ENCODE data around the gene BABAM2. TPM values are rescaled to one million over a fixed set of nuclear protein-coding genes. Genes with fewer than 3 reads are reported as not detected.

BABAM2 gene
- total RNA-seq, 2 donors from 2014 or later, result 36.4 to 40.9 TPM

DNA sequence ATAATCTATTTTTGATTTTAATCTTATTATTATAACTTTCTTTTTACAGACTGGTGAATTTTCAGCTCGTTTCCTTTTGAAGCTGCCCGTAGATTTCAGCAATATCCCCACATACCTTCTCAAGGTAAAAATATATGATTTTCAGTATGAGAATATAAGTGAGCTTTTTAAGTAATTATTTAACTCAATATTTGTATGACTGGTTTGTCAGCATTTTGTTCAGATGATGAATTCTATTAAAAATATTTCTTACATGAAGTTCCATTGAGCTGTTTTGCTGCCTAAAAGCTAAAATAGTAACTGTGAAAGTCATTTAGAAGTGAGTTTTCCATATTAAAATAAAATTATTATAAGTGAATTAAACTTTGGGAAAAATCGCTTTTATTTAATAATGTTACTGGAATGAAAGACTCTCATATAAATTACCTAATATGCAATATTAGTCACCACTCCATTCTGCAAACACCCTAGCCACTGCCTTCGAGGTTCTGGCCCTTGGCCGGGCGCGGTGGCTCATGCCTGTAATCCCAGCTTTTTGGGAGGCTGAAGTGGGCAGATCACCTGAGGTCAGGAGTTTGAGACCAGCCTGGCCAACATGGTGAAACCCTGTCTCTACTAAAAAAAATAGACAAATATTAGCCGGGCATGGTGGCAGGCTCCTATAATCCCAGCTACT, 155.3 kb downstream of the BABAM2 start:
- Mint-ChIP-seq H3K9me3 (no peaks in the 10 kb centered on the region), H3K27me3 (ENCODE audit: insufficient read depth) (no peaks in the 10 kb centered on the region), H3K36me3 (ENCODE audit: low read depth) (no peaks in the 10 kb centered on the region), H3K27ac (no peak overlapping the region), H3K4me1 (no peaks in the 10 kb centered on the region), H3K4me3 (no peak overlapping the region)
- Histone ChIP-seq H3K27me3 (ENCODE audit: control insufficient read depth, insufficient read depth, low read length, poor library complexity, severe bottlenecking) (no peaks in the 10 kb centered on the region), H3K36me3 (ENCODE audit: control insufficient read depth, insufficient read depth, low read length) (no peaks in the 10 kb centered on the region), H3K9ac (ENCODE audit: extremely low read depth, low read length, poor library complexity, severe bottlenecking) (no peak overlapping the region), H3K9me3 (ENCODE audit: control insufficient read depth, low read length) (no peaks in the 10 kb centered on the region), H3K4me1 (ENCODE audit: control insufficient read depth, insufficient read depth, low read length) (no peaks in the 10 kb centered on the region), H3K27ac (ENCODE audit: low read depth, low read length) (no peak overlapping the region), H3K4me3 (ENCODE audit: low read length) (no peak overlapping the region)
- no peak for DNase-seq
- WGBS, 2 experiments (ENCODE audit: insufficient coverage in 1 of 2, insufficient read length in 1 of 2), result 88 to 94% methylated on average over 1 to 5 of the region's 8 CpGs
- TF ChIP-seq, protein P1, sequence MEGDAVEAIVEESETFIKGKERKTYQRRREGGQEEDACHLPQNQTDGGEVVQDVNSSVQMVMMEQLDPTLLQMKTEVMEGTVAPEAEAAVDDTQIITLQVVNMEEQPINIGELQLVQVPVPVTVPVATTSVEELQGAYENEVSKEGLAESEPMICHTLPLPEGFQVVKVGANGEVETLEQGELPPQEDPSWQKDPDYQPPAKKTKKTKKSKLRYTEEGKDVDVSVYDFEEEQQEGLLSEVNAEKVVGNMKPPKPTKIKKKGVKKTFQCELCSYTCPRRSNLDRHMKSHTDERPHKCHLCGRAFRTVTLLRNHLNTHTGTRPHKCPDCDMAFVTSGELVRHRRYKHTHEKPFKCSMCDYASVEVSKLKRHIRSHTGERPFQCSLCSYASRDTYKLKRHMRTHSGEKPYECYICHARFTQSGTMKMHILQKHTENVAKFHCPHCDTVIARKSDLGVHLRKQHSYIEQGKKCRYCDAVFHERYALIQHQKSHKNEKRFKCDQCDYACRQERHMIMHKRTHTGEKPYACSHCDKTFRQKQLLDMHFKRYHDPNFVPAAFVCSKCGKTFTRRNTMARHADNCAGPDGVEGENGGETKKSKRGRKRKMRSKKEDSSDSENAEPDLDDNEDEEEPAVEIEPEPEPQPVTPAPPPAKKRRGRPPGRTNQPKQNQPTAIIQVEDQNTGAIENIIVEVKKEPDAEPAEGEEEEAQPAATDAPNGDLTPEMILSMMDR (conservative IDR thresholded peaks at IDR 0.05), result no peak

DNA sequence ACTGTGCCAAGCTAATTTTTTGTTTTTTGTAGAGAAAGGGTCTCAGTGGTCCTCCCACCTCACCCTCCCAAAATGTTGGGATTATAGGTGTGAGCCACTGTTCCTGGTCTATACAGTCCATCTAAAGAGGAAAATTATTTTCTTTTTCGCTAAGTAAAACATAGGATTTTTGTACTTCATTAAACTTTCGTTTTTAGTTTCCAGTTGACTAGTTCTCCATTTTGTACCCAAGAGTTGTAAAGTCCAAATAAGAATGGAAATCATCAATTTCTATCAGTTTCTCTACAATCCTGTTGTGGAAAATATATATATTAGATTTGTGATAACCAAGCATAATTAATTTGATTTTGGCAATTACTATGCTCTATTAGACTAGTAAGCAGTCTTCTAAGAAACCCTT, 156.4 kb downstream of the BABAM2 start:
- no peak for DNase-seq
- TF ChIP-seq, protein P1 (conservative IDR thresholded peaks at IDR 0.05), result no peak
- WGBS, 2 experiments (ENCODE audit: insufficient coverage in 1 of 2, insufficient read length in 1 of 2), result 89 to 98% methylated on average over 2 of the region's 2 CpGs
- H3K9ac ChIP-seq (ENCODE audit: extremely low read depth, low read length, poor library complexity, severe bottlenecking), result no peak overlapping the region
- H3K27ac ChIP-seq (ENCODE audit: low read depth, low read length), result no peak overlapping the region
- H3K27me3 ChIP-seq (ENCODE audit: control insufficient read depth, insufficient read depth, low read length, poor library complexity, severe bottlenecking), result no peaks in the 10 kb centered on the region
- Mint-ChIP-seq H3K36me3 (ENCODE audit: low read depth) (no peaks in the 10 kb centered on the region), H3K9me3 (no peaks in the 10 kb centered on the region), H3K27me3 (ENCODE audit: insufficient read depth) (no peaks in the 10 kb centered on the region), H3K4me3 (no peak overlapping the region), H3K4me1 (no peaks in the 10 kb centered on the region), H3K27ac (no peak overlapping the region)
- no peaks in the 10 kb centered on the region for H3K9me3 ChIP-seq (ENCODE audit: control insufficient read depth, low read length)
- no peaks in the 10 kb centered on the region for H3K4me1 ChIP-seq (ENCODE audit: control insufficient read depth, insufficient read depth, low read length)
- no peaks in the 10 kb centered on the region for H3K36me3 ChIP-seq (ENCODE audit: control insufficient read depth, insufficient read depth, low read length)
- H3K4me3 ChIP-seq (ENCODE audit: low read length), result no peak overlapping the region

DNA sequence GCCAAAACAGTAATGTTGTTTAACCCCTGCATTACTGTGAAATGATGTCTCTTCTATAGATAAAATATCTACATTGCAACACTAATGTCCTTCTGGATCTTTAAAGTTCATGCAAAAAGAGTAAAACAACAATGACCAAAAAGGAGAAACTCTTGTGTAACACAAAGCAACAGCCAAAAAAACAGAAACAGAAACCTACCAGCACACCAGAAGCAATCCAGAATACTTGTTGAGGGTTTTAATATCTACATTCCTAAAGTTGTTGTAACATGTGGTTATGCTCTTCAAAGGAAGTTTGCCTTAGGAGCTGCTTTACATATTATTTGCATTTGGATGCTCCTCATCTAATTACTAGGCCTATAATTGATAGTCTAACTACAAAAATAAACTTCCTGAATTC, 157.2 kb downstream of the BABAM2 start:
- Mint-ChIP-seq H3K36me3 (ENCODE audit: low read depth) (no peaks in the 10 kb centered on the region), H3K27me3 (ENCODE audit: insufficient read depth) (no peaks in the 10 kb centered on the region), H3K27ac (no peak overlapping the region), H3K9me3 (no peaks in the 10 kb centered on the region), H3K4me1 (no peaks in the 10 kb centered on the region), H3K4me3 (no peak overlapping the region)
- H3K36me3 ChIP-seq (ENCODE audit: control insufficient read depth, insufficient read depth, low read length), result no peaks in the 10 kb centered on the region
- no peak overlapping the region for H3K27ac ChIP-seq (ENCODE audit: low read depth, low read length)
- no peaks in the 10 kb centered on the region for H3K27me3 ChIP-seq (ENCODE audit: control insufficient read depth, insufficient read depth, low read length, poor library complexity, severe bottlenecking)
- H3K4me1 ChIP-seq (ENCODE audit: control insufficient read depth, insufficient read depth, low read length), result no peaks in the 10 kb centered on the region
- H3K9me3 ChIP-seq (ENCODE audit: control insufficient read depth, low read length), result no peaks in the 10 kb centered on the region
- DNase-seq, result no peak
- no peak overlapping the region for H3K4me3 ChIP-seq (ENCODE audit: low read length)
- no peak overlapping the region for H3K9ac ChIP-seq (ENCODE audit: extremely low read depth, low read length, poor library complexity, severe bottlenecking)
- TF ChIP-seq, protein P1 (conservative IDR thresholded peaks at IDR 0.05), result no peak

Measured in endodermal cell (in vitro differentiated cells).